HCT116 (cell line): ENCODE results near the gene RNU5B-1.

ENCODE experiments used
- EGR1 ChIP-seq: IDR thresholded peaks from 2 replicates; pipeline ENCODE4 v1.6.1; 2012; ENCODE audit warnings: low read depth
- ELF1 ChIP-seq: IDR thresholded peaks from 2 replicates; pipeline ENCODE4 v1.6.1; 2012; ENCODE audit warnings: low read depth, borderline replicate concordance
- EZH2 ChIP-seq: fragments of 200-600 bp; sonication (generic); IDR thresholded peaks from 2 replicates; pipeline ENCODE4 v1.6.1; 2017; ENCODE audit warnings: antibody characterized with exemption, mixed run types
- POLR2A ChIP-seq: IDR thresholded peaks from 2 replicates; pipeline ENCODE4 v1.7.0; 2011; ENCODE audit warnings: borderline replicate concordance; ENCODE audit not compliant: insufficient read depth, insufficient read length; ENCODE audit errors: extremely low read depth
- RAD21 ChIP-seq: IDR thresholded peaks from 2 replicates; pipeline ENCODE4 v1.6.1; 2012; ENCODE audit warnings: low read depth, mild to moderate bottlenecking
- YY1 ChIP-seq: IDR thresholded peaks from 2 replicates; pipeline ENCODE4 v1.6.1; 2011; ENCODE audit warnings: low read length, low read depth, moderate library complexity, mild to moderate bottlenecking; ENCODE audit not compliant: insufficient replicate concordance; ENCODE audit errors: extremely low read depth
- ZBTB33 ChIP-seq: IDR thresholded peaks from 2 replicates; pipeline ENCODE4 v1.6.1; 2011; ENCODE audit warnings: mild to moderate bottlenecking, low read length, moderate library complexity; ENCODE audit not compliant: insufficient replicate concordance; ENCODE audit errors: extremely low read depth
- ZNF274 ChIP-seq: fragments of 200-500 bp; sonication (Bioruptor generic); IDR thresholded peaks from 2 replicates; pipeline ENCODE4 v1.6.1; 2014; ENCODE audit warnings: mild to moderate bottlenecking, low read depth, low read length, inconsistent platforms
- TF ChIP-seq, protein P1 (sequence below): IDR thresholded peaks from 2 replicates; pipeline ENCODE4 v1.6.1; 2012
- TF ChIP-seq, protein P2 (sequence below), 3 experiments: fragments of 200-600 bp in 1 of 3; sonication (generic) in 1 of 3; IDR thresholded peaks in 2 of 3; conservative IDR thresholded peaks in 1 of 3; 2 replicates each; pipeline ENCODE4 v1.5.1; 2012 to 2017; ENCODE audit warnings: low read depth in 2 of 3, low read length in 2 of 3, antibody characterized with exemption in 1 of 3, borderline replicate concordance in 1 of 3, control low read depth in 1 of 3, mild to moderate bottlenecking in 1 of 3, mixed read lengths in 1 of 3, mixed run types in 1 of 3, moderate library complexity in 1 of 3; ENCODE audit not compliant: insufficient read depth in 1 of 3

- TF ChIP-seq EGR1 (no peak), YY1 (no peak), RAD21 (no peak), ZBTB33 (no peak), EZH2 (no peak), ELF1 (no peak), ZNF274 (no peak), POLR2A (no peak)
- TF ChIP-seq, protein P1, sequence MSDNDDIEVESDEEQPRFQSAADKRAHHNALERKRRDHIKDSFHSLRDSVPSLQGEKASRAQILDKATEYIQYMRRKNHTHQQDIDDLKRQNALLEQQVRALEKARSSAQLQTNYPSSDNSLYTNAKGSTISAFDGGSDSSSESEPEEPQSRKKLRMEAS = no peak
- TF ChIP-seq, protein P2, sequence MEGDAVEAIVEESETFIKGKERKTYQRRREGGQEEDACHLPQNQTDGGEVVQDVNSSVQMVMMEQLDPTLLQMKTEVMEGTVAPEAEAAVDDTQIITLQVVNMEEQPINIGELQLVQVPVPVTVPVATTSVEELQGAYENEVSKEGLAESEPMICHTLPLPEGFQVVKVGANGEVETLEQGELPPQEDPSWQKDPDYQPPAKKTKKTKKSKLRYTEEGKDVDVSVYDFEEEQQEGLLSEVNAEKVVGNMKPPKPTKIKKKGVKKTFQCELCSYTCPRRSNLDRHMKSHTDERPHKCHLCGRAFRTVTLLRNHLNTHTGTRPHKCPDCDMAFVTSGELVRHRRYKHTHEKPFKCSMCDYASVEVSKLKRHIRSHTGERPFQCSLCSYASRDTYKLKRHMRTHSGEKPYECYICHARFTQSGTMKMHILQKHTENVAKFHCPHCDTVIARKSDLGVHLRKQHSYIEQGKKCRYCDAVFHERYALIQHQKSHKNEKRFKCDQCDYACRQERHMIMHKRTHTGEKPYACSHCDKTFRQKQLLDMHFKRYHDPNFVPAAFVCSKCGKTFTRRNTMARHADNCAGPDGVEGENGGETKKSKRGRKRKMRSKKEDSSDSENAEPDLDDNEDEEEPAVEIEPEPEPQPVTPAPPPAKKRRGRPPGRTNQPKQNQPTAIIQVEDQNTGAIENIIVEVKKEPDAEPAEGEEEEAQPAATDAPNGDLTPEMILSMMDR (IDR thresholded peaks at IDR 0.05 in 2 of 3, conservative IDR thresholded peaks at IDR 0.05 in 1 of 3; ENCODE audit: borderline replicate concordance in 1 of 3, insufficient read depth in 1 of 3, low read depth in 2 of 3, low read length in 2 of 3) = no peak
Measured at GRCh38 chr15:65346856-65347598, 42.5 kb downstream of the RNU5B-1 start.
